NCI-H2081 (cell line): ENCODE measurements around the gene ITGB2.

Source experiments
- DNase-seq, 2 experiments: peaks; one replicate each; lab custom pipeline; 2025; lab: John Stamatoyannopoulos, UW

Gene ITGB2

DNA sequence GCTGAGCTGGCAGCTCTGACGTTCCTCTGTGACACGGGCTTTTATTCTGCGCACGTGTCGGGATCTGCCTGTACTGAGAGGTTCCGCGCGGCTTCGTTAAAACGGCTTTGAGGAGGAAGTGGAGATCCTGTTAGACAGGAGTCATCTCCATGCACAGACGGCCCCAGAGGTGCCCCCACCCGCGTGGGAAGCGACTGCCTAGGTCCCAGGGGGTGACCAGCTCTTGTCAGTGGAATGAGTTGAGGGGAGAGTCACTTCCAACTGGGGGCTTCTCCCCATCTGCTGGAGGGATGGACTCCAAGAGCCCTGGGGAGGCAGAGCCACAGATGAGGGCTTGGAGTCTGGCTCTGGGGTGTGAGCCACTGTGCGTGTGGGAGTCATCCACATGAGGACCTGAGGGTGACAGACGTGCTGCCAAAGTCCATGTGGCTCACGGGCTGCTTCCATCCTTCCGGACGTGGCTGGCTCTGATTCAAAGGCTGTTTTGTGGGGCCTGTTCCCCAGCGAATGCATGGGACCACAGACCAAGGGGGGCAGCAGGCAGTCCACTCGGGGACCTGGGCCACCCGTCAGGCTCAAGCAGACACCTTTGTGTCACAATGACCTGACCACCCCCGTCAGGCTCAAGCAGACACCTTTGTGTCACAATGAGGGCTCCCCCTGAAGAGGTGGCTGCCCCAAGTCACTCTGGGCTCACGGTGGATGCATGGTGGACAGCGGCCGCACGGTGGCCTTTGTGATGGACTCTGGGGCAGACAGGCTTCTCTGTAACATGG lies 74.0 kb downstream of the ITGB2 start:
- DNase-seq, result no peak

DNA sequence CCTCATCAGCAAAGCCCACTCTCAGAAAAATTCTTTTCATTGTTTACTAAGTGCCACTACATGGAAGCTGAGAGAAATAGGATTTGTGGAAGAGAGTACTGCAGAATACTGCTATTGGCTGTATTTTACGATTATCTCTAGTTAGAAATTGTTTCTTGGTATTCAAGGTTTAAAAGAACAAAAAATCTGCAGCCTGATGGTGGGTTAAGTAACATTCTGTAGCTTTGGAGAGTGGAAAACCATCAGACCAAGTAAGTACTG lies 74.5 kb downstream of the ITGB2 start:
- DNase-seq, result no peak

DNA sequence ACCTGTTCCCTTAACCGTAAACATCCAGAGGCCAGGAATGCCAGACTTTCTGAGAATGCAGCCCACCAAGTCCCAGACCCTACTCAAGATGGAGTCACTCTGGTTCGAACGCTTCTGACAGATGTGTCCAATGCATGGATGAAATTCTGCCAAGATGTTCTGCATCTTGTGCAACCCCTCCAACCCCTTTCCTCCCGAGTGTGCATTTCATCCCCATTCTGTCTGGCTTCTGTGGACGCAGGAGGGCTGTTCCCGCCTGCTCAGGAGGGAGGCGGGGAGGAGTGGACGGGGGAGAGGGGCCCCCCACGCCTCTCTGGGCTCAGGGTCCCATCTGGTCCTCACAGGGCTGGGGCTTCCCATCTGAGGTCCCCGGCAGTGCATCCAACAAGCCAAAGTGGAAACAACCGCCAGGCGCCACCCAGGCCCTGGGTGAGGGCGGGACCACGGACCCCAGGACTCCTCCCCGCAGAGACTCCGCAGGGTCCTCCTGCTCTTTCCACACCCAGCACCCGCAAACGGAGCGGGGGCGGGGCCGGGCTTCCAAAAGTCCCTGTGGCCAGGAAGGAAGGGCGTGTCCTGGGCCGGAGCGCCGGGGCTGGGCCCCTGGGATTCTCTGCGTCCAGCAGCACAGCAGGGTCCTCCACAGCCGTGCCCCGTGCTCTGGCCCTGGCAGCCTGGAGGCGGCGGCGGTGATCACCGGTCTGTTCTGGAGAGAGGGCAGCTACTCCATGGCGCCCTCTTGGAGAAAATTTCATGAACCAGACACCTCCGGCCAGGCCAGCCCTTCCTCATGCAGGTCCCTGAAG lies 75.1 kb downstream of the ITGB2 start:
- DNase-seq, result no peak

- DNase-seq, result no peak
Observed at GRCh38 chr21:44844256-44844655, 76.4 kb downstream of the ITGB2 start.

DNA sequence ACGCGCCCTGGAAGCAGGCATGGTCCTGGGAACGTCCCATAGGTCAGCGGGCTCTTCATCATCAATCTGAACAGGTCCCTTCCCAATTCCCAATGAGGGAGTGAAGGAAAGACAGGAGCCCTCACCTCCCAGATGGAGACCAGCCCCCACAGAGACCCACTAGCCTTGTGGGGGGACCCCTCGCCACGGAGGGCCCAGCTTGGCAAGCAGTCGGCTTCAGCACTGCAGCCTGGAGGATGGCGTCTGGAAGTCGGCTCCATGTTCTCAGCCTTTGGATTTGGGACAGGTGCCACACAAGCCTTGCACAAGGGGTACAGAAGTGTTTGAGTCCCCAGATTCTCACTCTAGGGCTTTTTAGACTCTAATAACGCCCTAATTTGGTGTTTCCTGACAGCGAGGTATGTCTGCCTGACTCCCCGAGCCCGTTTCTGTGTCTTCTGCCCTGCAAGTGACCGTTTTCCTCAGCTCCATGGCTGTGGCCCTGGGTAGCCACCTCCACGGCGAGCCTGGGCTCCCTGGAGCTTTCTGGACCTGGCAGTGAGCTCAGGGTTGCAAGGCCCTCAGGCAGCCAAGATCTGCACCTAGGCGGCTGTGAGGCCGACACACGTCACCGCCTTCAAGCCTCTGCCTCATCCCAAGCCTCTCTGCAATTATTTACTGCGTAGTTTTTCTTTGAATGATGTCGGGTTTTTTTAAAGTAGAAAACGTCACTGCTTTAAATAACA lies 77.8 kb downstream of the ITGB2 start:
- DNase-seq, result no peak

DNA sequence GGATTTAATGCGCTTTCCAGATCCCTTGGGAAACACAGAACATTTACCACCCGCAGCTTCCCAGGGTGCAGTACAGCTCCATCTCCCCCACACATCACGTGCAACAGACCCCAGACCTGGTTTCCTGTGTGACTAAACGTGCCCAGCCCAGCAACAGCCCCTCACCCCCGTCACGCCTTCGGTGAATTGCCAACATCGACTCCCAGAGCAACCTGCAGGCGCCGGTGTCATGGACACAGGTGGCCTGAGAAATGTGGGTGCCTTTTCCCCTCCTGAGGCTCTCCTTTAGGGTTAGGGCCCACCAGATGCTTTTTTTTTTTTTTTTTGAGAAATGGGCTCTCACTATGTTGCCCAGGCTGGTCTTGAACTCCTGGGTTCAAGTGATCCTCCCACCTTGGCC lies 78.6 kb downstream of the ITGB2 start:
- DNase-seq, result no peak

DNA sequence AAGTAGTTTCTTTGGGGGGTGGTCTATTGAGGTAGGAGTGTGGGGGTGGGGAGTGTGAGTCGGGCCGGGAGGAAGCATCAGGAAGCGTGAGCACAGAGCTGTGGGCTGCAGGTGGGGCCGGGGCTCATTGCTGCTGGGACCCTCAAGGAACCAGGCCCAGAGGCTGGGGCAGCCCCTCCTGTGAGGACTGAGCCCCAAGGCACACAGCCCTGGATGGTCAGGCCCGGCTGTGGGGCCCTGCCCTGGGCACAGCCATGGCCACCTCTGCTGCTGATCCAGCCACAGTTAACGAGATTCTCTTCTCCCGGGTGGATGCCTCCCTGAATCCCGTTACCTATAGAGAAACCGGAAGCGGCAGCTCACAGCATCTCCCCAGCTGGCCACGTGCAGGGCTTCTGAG lies 79.9 kb downstream of the ITGB2 start:
- no peak for DNase-seq

GRCh38 chr21:44838951-44839350 lies 81.7 kb downstream of the ITGB2 start:
- DNase-seq, result no peak

DNA sequence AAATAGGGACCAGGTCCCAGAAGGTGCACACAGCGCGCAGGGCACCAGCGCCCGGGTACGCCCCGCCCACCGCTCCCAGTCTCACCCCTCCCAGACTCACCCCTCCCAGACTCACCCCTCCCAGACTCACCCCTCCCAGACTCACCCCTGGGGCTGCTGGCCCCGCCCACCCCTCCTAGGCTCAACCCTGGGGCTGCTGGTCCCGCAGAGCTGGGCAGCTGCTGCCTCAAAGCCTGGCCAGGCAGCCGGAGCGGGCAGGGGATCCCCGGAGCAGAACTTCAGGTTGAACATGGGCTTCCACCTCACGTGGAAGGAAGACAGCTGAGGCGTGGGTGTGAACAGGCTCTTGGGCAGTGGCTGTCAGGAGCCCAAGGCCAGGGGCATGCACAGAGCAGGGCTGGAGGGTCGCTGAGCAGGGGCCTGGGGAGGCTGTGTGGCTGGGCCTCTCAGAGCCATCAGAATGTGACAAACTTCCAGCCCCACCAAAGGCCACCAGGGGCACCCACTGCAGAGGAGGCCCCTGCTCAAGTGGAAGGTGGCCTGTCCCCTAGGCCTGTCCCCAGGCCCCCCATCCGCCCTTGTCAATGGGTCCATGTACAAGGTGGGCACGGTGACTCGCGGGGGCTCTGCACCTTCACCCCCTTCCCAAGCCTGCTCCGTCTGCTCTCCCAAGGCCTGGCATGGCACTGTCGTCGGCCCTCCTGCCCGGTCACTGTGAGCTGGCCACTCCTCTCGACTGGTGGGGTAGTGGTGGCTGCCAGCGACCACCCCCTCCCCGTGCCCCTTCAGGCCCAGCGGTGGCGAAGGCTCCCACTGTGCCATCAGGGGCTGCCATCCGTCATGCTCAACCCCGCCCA lies 82.4 kb downstream of the ITGB2 start:
- no peak for DNase-seq

DNA sequence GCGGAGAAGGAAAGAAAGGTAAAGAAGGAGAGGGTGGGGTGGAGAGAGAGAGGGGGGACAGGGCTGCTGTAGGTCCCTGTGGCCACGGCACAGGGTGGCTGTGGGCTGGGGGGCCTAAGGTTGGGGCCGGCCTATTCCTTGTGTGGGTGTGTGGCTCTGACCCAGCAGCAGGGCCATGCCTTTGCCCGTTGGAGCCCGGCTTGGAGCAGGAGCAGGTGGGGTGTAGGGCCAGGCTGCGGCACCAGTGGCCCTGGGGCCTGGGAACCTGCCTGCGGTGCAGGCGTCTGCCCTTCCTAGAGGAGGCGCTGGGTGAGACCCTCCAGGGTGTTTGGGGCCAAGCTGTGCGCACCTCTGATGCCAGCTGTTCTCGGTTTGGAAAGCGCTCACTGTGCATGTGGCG lies 83.2 kb downstream of the ITGB2 start:
- no peak for DNase-seq

DNA sequence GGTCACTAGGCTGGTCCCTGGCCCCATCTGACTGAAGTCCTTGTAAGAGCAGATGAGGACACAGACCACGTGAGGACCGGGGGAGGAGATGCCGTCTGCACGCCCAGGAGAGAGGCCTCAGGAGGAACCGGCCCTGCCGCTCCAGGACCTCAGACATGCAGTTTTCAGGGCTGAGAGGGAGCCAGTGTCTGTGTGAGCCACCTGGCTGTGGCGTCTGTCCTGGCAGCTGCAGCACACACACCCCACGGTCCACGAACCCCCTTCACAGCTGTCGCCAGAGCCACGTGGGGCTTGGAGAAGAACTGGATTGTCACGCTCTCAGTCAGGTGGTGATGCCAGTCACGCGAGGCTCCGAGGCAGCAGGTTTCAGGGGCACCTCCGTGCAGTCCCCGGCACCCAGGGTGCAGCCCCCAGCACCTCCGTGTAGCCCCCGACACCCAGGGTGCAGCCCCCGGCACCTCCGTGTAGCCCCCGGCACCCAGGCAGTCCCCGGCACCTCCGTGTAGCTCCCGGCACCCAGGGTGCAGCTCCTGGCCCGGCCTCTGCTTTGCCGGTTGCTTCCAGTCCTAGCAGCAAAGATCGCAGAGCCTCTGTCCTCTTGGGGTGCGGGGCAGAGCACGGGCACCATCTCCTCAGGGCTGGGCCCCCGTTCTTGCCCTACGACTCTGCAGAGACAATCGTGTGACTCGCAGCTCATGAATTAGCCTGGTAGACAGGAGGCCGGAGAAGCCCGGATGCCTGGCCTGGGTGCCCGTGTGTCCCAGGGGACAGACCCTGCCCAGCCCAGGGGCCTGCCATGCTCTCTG lies 83.8 kb downstream of the ITGB2 start:
- no peak for DNase-seq

GRCh38 chr21:44836349-44836665 lies 84.4 kb downstream of the ITGB2 start:
- DNase-seq, result no peak
